Measurements from ENCODE around the gene CALY.
A peak's percentile ranks its signal among the peaks of the same experiment; 100 is the strongest.

CALY gene

DNA sequence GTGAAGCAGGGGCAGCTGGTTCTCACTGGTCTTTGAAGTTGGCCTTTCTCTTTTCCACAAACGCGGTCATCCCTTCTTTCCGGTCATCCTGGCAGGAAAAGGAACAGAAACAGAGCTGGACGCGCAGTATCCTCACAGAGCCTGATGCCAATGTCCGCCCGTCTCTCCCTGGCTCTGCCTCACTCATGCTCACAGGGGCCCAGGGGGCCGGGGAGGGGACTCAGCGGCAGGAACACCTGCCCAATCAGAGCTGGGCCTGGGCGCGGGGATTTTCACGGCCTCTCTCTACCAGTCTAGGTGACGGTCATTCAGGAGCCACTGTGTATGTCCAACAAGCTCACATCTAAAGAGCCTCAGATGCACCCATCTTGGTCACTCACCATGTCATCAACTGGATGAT lies 26.1 kb upstream of the CALY start:
- H3K27ac ChIP-seq: no peak overlapping the region
- TF ChIP-seq, protein P1, sequence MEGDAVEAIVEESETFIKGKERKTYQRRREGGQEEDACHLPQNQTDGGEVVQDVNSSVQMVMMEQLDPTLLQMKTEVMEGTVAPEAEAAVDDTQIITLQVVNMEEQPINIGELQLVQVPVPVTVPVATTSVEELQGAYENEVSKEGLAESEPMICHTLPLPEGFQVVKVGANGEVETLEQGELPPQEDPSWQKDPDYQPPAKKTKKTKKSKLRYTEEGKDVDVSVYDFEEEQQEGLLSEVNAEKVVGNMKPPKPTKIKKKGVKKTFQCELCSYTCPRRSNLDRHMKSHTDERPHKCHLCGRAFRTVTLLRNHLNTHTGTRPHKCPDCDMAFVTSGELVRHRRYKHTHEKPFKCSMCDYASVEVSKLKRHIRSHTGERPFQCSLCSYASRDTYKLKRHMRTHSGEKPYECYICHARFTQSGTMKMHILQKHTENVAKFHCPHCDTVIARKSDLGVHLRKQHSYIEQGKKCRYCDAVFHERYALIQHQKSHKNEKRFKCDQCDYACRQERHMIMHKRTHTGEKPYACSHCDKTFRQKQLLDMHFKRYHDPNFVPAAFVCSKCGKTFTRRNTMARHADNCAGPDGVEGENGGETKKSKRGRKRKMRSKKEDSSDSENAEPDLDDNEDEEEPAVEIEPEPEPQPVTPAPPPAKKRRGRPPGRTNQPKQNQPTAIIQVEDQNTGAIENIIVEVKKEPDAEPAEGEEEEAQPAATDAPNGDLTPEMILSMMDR (conservative IDR thresholded peaks at IDR 0.05): no peak

DNA sequence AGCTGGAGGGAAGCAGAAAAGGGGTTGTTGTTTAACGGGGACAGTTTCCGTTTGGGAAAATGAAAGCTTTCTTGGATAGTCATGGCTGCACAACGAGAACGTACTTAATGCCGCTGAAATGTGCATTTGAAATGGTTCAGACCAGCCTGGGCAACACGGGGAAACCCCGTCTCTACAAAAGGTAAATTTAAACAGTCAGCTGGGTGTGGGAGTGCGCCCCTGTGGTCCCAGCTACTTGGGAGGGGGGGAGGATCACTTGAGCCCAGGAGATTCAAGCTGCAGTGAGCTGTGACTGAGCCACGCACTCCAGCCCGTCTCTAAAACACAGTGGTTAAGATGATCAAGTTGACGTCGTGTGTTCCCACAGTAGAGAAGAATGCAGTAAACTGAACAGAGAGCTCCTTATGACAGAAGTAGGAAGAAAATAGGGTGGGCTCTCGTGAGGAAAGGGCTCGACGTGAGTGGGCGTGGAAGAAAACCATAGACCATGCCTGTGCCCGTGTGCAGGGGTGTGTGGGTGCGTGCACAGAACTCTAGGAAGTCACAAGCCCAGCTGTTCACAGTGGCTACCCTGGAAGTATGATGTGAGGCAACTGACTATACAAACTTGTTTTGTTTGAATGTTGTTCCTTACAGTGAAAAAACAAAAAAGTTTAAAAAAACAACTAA lies 25.2 kb upstream of the CALY start:
- TF ChIP-seq, protein P1 (conservative IDR thresholded peaks at IDR 0.05): no peak
- H3K27ac ChIP-seq: no peak overlapping the region

DNA sequence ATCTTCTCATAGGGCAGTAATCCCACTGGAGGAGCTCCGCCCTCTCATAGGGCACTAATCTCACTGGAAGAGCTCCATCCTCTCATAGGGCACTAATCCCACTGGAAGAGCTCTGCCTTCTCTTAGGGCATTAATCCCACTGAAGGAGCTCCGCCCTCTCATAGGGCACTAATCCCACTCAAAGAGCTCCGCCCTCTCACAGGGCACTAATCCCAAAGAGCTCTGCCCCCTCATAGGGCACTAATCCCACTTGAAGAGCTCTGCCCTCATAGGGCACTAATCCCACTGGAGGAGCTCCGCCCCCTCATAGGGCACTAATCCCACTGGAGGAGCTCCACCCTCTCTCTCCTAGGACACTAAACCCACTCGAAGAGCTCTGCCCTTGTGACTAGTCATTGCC lies 24.5 kb upstream of the CALY start:
- no peak overlapping the region for H3K27ac ChIP-seq

DNA sequence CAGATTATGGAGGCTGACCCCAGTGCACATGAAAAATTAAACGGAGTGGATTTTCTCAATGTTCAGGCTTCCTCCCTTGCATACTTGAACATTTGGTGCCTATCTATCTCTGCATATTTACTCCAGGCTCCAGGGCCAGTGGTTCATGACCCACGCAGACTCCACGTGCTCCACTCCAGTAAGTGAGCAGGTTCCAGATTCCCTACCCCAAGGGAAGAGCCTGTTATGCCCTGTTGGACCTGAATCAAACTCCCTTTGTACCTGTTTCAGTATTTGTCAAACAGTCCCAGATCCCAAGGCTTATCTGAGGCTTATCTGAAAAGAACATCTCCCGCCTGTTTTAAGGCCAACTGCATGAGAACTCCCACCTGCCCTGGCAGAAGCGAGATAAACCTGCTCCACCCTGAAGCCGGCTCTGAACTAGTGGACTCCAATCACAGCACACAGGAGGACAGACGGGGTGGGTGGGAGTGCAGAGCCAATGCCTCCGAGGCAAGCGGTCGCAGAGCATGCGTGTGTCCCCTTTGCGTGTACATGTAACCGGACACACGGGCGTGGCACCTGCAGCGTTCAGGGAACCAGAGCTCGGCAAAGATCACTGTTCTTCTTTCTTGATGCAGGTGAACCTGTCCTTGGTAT lies 23.4 kb upstream of the CALY start:
- TF ChIP-seq, protein P1 (conservative IDR thresholded peaks at IDR 0.05): no peak
- peak overlapping the region; percentile 71 for H3K27ac ChIP-seq

More for the DNA sequence above, 24.5 kb upstream of the CALY start:
- TF ChIP-seq, protein P1 (conservative IDR thresholded peaks at IDR 0.05): no peak

DNA sequence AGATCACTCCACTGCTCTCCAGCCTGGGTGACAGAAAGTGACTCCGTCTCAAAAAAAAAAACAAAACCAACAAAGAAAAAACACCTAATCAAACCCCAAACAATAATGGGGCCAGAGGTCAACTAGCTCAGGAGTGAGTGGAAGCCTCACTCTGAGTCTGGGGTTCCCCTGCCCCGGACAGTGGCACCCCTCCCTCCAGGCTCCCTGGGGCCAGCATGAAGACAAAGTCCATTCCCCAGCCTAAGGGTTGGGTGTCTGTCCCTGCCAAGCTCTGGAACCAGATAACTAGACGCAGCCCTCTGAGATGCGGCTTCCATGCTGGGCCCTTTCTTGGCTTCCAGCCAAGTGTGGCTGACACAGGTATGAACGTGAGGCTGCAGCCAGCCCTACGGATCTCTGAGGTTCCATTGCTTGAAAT lies 22.9 kb upstream of the CALY start:
- peak overlapping the region; percentile 71 for H3K27ac ChIP-seq
- TF ChIP-seq, protein P1 (conservative IDR thresholded peaks at IDR 0.05): no peak

DNA sequence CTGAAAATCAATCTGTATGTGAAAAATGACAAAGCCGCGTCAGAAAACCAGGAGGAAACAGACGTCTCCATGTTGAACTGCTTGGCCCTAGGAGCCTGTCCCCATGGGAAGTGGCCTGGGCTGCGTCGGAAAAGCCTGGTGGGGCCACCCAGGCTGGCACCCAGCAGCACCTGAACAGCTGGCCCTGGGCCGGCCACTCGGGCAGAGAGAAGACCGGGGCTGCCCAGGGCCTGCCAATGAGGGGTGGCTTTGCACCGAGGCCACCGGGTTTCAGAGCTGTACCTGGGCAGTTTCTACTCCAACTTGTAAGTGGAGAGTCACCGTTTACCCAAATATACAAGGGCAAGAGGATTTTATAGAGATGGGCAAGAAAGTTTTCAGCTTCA lies 22.2 kb upstream of the CALY start:
- TF ChIP-seq, protein P1 (conservative IDR thresholded peaks at IDR 0.05): no peak

DNA sequence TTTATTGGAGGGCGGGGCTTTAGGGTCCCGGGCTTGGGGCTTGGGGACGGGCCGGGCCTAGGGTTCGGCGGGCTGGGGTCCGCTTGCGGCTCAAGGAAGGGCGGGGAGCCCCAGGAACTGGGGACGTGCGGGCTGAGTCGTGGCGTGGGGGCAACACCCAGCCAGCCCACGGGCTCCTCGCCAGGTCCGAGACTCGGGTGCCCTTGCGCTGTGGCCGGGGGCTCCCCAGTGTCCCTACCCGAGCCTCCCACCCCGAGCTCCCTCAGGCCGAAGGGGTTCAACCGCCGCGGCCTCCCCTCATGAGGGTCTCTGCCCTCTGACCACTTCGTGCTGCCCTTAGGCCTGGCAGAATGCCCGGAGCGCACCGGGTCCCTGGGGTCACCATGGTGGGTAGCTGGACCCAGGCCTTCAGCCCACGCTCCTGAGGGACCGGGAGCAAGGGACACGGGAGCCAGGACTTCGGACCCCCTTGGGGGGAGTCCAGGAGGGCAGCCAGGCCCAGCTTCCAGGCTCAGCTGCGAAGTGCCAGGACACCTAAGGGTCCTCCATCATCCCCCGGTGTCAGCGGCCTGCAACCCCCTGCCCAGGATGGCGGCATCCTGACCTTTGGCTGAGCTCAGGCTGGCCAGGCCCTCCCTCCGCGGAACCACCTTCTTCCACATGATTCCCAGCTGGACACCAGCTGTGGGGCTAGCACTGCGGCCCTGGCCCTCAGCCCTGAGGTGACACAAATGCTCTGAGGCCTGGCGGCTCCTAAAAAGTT lies 21.6 kb upstream of the CALY start:
- TF ChIP-seq, protein P1 (conservative IDR thresholded peaks at IDR 0.05): no peak

More for the DNA sequence above, 22.2 kb upstream of the CALY start:
- peak overlapping the region; percentile 71 for H3K27ac ChIP-seq

More for the DNA sequence above, 21.6 kb upstream of the CALY start:
- peak overlapping the region; percentile 71; the same call in 1 of the 2 replicates for H3K27ac ChIP-seq

All from VCaP (cell line).